HG03103 (cell line): Measurements from ENCODE around the gene OTUD3.
A peak's percentile ranks its signal among the peaks of the same experiment; 100 is the strongest.
"Not testable (repeated sequence)": the region's sequence is repeated elsewhere in the genome, so short reads cannot be mapped to it uniquely, and the experiment has no call there.

Experiments
- ATAC-seq: cut with Tn5 transposase; IDR thresholded peaks from one replicate; pipeline ENCODE4 v1.9.1; 2021; ENCODE audit warnings: low read depth; ENCODE audit not compliant: unreplicated experiment

OTUD3 gene

GRCh38 chr1:19882111-19883071, at the start of gene OTUD3:
Gene OTUD3, plus strand, starts transcription at chr1:19882395. Its CDS starts 119 bp downstream, at chr1:19882514.
- ATAC-seq, result peak; percentile 88

GRCh38 chr1:19835578-19835977, 46.6 kb upstream of the OTUD3 start:
- ATAC-seq, result no peak

GRCh38 chr1:19837866-19838265, 44.3 kb upstream of the OTUD3 start:
- no peak for ATAC-seq

GRCh38 chr1:19840228-19840627, 42.0 kb upstream of the OTUD3 start:
- no peak for ATAC-seq

- no peak for ATAC-seq
These were observed 37.3 kb upstream of the OTUD3 start for GRCh38 chr1:19844731-19845495.

GRCh38 chr1:19845555-19845954, 36.6 kb upstream of the OTUD3 start:
- no peak for ATAC-seq

- no peak for ATAC-seq
These were observed 35.9 kb upstream of the OTUD3 start for GRCh38 chr1:19846338-19846737.

- ATAC-seq, result not testable (repeated sequence)
These were observed 34.9 kb upstream of the OTUD3 start for GRCh38 chr1:19847334-19847733.

- ATAC-seq, result not testable (repeated sequence)
These were observed 32.9 kb upstream of the OTUD3 start for GRCh38 chr1:19849307-19849706.

GRCh38 chr1:19850214-19850613, 32.0 kb upstream of the OTUD3 start:
- no peak for ATAC-seq

GRCh38 chr1:19852036-19852435, 30.2 kb upstream of the OTUD3 start:
- no peak for ATAC-seq

GRCh38 chr1:19854866-19855265, 27.3 kb upstream of the OTUD3 start:
- no peak for ATAC-seq

- ATAC-seq, result no peak
These were observed 23.3 kb upstream of the OTUD3 start for GRCh38 chr1:19858893-19859292.

GRCh38 chr1:19859876-19860275, 22.3 kb upstream of the OTUD3 start:
- no peak for ATAC-seq

- no peak for ATAC-seq
These were observed 21.8 kb upstream of the OTUD3 start for GRCh38 chr1:19860418-19860817.

- ATAC-seq, result no peak
These were observed 21.2 kb upstream of the OTUD3 start for GRCh38 chr1:19861034-19861433.

GRCh38 chr1:19861842-19862530, 20.2 kb upstream of the OTUD3 start:
- ATAC-seq, result no peak

GRCh38 chr1:19862944-19863343, 19.3 kb upstream of the OTUD3 start:
- no peak for ATAC-seq

- no peak for ATAC-seq
These were observed 17.5 kb upstream of the OTUD3 start for GRCh38 chr1:19864570-19865160.

- ATAC-seq, result no peak
These were observed 16.2 kb upstream of the OTUD3 start for GRCh38 chr1:19866029-19866428.

GRCh38 chr1:19866758-19867157, 15.4 kb upstream of the OTUD3 start:
- no peak for ATAC-seq
